Hematopoietic multipotent progenitor cell treated with erythropoietin and hydrocortisone succinate and interleukin-3 and kit ligand, for 17 days (in vitro differentiated cells): Measurements from ENCODE around the gene TIAM2.
"Not testable (repeated sequence)": the region's sequence is repeated elsewhere in the genome, so short reads cannot be mapped to it uniquely, and the experiment has no call there.

Source experiments
- DNase-seq: peaks from one replicate; pipeline ENCODE4 v3.0.0-alpha.2; 2015; ENCODE audit warnings: low spot score

The TIAM2 gene

DNA sequence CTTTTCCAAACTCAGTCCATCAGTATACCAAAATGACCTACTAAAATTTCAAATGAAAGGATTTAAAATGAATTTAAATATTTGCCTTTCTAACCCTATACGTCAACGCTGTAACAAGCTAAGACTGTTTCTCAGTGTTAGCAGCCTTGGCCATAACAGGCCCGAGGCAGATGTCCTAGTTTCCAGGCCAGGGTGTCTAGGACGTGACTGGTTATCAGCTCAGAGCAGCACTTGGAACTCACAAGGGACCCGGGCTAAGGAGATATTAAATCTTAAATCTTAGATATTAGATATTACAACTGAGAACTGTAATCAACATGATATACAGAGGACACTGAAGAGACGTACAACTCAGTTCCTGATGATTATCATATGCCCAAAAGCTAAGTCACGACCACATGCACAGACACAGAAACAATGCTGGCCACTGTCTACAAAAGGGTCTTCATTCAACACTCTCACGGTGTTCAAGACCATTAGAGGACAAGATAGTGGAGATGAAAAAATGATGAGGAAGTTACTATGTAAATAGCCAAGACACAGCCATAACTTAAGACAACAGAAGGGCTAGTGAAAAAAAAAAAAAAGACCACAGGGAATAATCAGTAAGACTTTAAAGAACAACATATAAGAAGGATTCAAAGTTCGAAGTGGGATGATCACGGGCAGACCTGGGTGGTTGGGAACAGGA is 268.4 kb downstream of the TIAM2 start, which contains the start of gene CLDN20:
CLDN20 (plus strand) TSS at position 641 of the 691 bp plus-strand sequence. CDS start 11,707 bp downstream, outside the sequence.
- DNase-seq: no peak

DNA sequence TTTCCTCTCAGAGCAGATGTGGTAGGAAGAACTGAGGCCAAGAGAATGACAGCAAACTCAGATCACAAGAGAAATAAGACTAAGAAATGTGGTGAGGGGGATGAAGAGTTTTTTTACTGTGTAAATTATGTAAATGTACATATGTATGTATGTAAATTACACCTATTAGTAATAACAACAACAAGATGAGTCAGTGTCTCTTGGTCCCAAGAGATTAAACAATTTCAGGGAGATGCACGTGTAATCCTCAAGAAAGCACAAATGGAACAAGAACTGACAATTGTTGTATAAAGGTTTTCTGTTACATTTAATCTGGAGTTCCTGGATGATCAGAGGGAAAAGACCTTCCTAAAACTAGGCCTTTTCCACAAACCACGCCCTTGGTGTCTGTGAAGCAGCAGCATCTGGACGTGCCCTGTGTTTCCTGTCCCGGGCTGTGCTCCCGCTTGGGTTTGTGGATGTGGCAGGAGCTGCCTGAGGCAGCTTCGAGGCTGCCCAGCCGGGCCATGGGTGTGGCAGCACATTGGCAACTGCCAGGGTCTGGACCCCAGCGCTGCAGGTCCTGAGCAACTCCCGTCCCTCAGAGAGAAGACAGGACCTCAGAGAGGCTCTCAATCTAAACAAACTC is 269.7 kb downstream of the TIAM2 start:
- DNase-seq: no peak

DNA sequence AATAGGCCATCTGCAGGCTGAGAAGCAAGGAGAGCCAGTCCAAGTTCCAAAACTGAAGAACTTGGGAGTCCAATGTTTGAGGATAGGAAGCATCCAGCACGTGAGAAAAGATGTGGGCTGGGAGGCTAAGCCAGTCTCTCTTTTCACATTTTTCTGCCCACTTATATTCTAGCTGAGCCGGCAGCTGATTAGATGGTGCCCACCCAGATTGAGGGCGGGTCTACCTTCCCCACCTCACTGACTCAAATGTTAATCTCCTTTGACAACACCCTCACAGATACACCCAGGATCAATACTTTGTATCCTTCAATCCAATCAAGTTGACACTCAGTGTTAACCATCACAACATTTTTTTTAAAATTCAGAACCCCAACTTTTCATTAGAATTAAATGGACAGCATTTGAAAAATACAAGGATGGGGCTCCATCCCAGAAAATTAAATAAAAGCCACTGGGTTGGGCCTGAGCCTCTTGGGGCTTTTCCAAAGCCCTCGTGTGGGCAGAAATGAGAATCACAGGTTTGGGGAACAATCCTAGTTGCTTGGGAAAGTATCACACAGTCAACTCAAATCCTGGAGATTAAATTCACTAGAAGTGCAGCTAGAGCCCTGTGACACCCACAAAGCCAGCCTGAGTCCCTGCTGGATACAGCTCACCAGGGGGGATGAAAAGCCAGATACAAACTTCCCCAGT is 270.9 kb downstream of the TIAM2 start:
- no peak for DNase-seq

DNA sequence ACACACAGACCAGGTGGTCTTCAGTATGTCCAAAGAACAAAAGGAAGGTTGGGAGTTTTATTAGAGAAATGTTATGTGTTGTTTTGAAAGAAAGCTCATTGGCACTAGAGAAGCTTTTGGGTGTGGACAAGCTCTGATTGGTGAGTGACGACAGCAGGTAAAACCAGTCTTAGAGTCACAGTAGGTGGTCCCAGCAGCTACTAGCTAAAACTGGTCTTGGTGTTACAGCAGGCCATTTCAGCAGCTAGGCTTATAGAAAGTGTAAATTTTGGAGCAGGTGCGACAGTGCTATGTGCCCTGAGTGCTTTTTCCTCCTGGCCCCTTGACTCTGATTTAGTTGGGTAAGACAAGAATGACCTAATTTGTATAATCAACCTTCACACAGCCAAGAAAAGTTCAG is 272.3 kb downstream of the TIAM2 start:
- DNase-seq: no peak

DNA sequence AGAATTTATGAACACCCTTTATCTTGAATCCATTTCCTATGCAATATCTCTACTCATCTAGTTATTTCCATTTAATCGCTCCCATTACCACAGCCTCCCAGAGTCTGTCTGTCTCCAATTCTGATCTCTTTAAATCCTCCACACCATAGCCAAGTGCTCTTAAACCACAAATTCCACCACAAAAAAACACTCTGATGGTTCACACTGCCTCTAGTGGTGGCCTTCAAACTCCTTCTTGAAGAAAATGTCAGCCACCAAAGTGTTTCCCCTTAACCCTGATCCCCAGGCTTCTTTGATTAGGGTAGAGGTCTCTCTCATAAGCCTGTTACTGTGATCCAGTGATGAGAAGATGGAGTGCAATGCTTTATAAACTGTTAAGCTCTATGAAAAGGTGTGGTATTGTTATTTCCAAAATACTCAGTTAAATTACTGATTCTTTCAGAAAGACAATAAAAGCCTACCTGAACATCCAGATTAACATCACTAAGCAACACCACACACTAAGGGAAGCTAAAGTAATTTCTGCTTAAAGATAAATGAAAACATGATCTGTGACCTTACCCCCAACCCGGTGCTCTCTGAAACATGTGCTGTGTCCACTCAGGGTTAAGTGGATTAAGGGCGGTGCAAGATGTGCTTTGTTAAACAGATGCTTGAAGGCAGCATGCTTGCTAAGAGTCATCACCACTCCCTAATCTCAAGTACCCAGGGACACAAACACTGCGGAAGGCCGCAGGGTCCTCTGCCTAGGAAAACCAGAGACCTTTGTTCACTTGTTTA is 273.2 kb downstream of the TIAM2 start:
- DNase-seq: not testable (repeated sequence)

DNA sequence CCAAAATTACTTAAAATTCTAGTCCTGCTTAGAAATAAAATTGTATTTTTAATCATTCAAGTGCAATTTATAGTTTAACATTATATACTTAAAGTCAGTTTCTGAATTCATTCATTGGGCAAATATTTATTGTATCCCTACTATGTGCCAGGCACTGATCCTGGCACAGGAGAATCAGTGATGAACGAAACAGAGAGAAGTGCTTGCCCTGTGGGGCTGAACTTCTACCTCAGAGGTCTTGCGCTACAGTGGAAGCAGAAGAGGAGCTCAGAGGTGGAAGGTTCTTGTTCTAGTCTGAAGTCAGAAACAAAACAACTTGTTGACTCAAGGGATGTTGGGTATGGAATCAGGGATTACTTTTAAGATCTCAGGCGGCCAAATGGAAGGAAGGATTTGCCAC is 274.6 kb downstream of the TIAM2 start:
- DNase-seq: no peak

DNA sequence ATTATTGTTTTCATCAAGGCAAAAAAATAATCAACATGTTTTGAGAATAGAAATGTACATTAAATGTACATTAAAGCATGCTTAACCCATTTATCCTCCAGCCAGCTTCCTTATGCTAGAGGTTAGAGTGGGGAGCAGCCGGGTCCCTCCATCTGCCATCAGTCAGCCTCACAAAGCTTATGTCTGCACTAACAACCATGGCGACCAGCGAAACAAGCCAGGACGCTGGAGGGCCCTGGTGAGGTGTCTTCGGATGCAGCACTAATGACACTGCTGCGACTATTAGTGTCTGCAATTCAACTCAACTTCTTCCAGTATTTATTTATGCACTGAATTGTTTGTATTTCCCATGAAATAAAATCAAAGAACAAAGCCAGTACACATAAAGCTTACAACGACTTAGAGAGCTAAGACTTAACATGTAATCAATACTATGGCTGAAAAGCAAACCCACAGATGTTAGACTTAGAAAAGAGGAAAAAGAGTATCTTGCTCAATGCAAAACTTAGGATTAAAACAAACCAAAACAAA is 275.5 kb downstream of the TIAM2 start:
- DNase-seq: no peak

DNA sequence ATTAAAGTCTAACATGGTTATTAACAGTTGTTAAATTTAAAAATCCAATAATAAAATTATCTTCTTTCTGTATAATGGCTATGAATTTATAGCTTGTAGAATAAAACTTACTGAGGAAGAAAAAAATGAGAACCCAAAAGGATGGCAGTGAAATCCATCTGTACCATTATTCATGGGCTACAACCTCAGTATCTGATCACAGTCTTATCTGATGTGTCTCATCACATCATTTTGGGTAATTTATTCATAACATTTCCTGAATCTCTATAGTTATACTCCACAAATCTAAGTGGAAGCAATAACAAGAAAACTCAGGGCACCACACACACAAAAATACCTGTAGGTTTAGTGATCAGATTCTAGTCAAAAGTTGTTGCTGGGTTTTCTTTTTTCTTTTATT is 276.0 kb downstream of the TIAM2 start:
- DNase-seq: no peak

DNA sequence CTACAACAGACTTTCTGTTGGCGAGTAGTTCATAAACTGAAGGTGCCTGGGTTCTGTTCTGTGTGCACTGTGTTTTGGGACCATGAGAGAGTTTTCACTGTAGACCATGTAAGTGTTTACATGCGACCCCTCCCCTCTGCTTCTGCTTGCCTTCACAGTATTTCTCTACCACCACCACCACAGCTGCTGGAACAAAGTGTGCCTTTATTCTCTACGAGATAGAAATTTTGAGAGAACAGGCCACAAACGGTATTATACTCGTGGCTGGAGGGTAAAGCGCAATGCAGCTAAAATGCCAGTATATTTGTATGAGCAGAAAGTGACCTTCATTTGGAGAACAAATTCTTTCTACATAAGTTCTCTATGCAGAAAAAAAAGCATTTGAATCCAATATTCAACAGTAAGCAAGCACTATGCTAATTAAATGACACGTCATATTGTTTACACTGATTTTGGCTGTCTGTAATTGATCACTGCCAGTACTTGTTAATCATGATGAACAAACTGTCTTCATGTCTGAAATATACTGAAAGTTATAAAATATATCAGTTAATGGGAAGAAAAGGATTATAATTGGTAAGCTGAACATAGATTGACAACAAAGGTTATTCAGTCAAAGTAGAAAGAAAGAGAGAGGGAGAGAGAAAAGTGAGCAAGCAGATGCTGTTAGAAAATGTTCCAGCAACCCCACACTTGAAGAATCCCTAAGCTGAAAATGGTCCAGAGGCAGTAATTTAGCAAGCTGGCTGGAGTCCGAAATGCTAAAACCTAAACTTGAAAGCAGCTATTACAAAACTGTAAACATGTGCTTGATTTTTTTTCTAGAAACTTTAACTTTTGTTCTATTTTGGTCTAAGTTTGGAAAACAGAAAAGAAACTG is 277.5 kb downstream of the TIAM2 start:
- no peak for DNase-seq

DNA sequence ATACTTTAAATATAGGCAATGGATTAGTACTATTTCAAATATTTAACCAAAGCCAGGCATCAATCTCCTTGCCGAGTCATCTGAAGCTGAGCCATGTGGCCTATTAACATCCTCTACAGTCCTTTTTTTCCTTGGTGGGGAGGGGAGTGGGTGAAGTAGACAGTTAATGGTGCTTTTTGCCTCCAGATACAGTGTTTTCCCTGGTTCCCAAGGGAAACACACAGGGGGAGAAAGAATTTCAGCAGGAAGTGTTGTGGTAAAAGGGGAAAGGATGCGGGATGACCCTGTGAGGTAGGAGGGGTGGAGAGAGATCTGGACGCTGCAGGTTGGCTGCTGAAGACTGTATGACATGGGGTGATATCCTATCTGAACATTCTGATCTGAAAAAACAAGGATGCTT is 278.3 kb downstream of the TIAM2 start:
- no peak for DNase-seq

DNA sequence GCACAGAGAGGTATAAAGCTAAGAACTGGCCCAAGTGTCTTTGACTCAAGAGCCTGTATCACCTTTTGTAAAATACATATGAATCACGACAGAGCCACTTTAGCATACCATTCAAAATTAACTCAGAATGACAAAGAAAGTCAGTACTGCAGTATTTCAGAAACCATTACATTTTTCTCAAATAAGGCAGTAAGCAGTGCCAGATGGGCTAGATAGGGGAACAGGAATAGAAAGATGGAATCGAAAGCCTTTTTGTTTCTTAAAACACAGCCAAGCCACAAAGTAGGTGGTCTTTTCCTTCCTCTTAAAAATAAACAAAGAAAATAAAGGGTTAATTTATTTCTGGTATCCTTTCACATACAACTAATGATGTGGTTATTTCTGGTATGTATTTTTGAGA is 279.0 kb downstream of the TIAM2 start:
- DNase-seq: no peak

DNA sequence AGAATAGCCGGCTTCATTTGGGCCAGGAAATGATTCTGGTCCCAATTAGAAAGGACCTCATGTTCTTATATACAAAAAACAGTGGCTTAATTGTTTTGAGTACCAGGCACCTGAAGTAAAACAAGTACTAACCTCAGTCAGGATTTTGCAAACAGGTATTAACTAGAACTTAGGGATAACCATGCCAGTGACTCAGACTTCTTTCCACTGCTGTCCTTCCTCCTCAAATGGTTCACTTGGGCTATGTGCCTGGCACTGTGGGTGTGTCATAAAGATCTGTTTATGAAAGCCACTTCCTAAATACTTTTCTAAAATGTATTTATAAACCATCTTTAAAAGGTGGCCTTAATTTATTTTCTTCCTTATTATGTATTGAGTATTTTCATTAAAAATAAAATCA is 279.4 kb downstream of the TIAM2 start:
- DNase-seq: no peak

DNA sequence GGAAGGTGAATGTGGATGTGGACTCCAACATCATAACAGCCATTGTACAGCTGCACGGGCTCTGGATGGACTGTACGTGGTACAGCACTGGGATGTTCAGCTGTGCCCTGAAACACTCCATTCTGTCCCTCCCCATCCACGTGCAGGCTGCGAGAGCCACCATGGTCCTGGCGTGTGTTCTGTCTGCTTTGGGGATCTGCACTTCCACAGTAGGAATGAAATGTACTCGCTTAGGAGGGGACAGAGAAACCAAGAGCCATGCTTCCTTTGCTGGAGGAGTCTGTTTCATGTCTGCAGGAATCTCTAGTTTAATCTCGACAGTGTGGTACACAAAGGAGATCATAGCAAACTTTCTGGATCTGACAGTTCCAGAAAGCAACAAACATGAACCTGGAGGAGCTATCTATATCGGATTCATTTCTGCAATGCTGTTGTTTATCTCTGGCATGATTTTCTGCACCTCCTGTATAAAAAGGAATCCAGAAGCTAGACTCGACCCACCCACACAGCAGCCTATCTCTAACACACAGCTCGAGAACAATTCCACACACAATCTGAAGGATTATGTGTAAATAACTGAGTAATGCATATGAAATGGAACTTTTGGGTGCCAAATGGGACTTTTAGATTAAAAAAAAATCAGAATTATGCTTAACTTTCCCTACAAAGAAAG is 280.8 kb downstream of the TIAM2 start:
- DNase-seq: no peak

DNA sequence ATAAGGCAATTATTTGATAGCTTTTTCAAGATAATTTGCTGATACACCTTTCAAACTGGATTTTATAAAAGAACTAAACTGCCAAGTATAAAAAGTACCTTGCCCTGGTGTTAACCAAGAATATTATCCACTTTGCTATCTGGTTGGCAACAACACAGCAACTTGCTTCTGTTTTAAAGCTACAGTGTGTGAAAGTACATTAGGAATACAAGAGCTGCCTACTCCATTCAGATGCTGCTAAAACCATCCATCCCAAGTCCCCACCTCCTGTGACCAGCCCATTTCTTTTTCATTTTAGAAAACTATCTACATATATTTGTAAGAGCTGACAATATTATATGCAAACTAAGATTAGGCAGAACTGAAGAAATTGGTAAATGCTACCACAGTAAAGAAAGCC is 281.5 kb downstream of the TIAM2 start:
- no peak for DNase-seq

DNA sequence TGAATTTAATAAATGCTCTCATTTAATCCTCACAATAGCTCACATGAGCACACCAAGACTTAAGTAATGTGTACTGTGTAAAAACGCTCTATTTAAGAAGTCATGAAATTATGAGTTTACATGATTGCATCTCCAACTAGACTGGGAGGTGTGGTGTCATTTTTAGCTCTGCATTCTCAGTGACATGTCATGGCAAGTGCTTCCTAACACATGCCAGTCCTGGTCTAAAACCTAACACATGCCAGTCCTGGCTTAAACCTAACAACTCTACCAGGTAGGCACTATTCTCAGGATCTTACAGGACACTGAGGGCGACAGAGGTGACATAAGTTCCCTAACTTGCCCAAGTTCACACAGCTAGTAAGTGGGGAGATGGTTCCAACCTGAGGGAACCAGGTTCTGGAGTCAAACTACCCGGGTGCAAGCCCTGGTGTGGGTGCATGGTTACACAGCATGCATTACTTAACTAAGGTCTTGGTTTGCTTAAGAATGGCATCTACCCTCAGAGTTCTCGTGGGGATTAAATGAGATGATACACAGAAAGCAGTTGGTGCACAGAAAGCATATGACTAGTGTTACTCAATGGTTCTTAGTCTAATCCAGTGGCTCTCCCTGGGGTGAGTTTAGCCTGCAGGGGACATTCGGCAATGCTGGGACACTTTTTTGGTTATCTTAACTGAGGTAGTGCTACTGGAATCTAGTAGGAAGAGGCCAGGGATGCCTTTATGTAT is 283.4 kb downstream of the TIAM2 start:
- no peak for DNase-seq

DNA sequence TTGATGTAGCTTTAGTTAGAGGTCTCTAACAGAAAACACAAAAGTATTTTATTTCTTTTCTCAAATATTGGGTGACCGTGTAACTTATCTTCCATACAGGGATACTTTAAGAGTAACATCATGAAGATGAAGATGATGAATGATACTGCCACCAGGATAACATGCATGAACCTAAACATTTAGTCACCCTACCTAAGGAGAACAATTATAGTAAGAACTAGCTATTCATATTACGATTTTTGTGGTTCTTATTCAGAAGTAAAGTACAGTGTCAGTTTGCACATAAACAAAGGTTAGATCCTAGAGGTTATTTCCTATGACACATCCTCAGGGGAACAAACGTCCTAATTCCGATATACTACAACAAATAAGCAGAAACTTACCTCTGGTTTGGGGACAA is 289.7 kb downstream of the TIAM2 start:
- DNase-seq: no peak

DNA sequence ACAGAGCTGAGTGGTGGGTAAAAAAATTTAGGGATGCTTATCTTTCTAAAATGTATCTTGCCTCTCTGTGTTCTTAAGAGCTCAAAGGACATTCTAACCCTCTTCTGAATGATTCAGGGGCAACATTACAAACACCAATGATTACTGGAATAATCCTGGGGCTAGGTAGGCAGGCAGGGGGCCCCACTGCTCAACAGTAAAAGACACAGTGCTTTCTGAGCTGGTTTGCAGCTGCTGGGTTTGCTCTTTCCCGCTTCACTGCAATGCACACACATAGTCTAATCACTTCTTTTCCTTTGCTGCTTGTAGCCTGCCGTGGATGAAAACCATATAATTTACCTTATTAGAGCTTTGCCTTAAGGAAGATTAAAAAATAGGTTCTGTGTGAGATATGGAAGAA is 292.6 kb downstream of the TIAM2 start:
- no peak for DNase-seq

DNA sequence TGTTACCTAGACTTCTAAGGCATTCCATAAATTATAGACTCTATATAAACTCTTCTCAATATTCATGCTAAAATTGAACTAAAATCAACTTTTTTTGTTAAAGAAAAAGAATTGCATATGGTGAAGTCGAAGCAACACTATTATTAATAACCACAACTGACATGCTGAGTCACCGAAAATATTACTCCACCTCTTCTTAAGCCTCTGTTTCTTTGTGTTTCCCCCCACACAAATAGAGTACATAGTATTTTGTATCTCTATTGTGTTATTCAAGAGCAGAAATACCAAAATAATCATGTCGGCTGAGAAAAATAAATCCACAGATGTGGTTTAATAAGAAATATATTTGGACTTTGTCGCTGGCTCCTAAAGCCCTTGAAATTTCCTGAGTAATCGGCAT is 295.4 kb downstream of the TIAM2 start:
- DNase-seq: no peak

DNA sequence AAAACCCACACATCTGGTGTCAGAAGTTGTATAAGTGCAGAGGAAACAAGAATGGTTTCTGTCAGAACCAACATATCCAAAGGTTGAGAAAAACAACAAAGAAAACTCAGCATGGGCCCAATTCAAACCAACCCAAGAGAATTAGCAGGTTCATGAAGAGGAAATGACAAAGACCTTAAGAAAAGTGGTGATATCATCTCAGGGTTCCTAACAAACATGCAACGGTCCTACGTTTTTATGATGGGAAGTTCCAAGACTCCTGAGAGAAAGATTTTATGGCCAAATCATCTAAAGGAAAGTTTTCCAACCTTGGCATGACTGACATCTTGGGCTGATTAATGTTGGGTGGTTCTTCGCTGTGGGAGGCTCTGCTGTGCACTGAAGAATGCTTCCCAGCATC is 296.2 kb downstream of the TIAM2 start:
- no peak for DNase-seq

DNA sequence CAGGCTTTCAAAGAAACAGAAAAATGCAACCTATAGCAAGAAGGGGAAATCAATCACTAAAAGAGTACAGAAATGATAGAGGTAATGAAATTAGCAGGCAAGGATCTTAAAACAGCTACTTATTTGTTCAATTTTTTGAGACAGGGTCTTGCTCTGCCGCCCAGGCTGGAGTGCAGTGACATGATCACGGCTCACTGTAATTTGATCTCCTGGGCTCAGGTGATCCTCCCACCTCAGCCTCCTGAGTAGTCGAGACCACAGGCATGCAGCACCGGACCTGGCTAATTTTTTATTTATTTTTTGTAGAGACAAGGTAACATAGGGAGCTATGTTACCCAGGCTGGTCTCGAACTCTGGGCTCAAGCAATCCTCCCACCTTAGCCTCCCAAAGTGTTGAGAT is 297.6 kb downstream of the TIAM2 start:
- no peak for DNase-seq
